Eye (tissue), 1 donor: ENCODE data around the gene TRA2A.
"Not testable (repeated sequence)": the region's sequence is repeated elsewhere in the genome, so short reads cannot be mapped to it uniquely, and the experiment has no call there.

Experiments
- DNase-seq: peaks from one replicate; pipeline ENCODE4 v3.0.0-alpha.2; 2015

The TRA2A gene

DNA sequence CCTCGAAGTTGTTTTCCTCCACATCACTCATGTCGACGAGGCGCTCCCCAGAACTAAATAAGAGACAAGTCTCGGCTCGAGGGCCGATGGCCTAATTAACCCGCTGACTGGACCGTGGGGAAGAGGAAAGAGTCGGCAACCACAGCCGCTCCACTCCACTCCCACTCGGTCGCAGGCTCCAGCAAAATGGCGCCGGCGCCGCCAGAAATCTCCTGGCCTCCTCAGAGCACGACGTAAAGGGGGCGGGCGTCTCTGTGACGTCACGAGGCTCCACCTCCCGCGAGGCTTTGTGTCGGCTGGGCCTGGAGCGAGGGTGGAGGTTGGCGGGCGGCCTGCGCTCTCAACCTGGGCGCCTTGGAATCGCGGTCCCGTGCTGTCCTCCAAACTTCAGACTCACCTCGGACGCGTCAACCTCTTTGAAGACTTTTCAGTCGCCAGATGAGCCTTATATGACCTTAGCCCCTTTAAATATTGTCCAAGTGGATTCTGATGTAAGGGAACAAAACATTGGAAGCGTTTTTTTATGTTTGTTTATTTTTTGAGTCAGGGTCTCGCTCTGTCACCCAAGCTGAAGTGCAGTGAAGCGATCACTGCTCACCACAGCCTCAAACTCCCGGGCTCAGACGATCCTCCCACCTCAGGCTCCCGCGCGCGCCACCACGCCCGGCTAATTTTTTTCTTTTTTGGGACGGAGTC lies at the start of gene TRA2A:
Gene TRA2A, minus strand, starts transcription at position 188 of the 696 bp plus-strand sequence. Its CDS starts 157 bp downstream, at position 31.
- DNase-seq = peak; percentile 99

DNA sequence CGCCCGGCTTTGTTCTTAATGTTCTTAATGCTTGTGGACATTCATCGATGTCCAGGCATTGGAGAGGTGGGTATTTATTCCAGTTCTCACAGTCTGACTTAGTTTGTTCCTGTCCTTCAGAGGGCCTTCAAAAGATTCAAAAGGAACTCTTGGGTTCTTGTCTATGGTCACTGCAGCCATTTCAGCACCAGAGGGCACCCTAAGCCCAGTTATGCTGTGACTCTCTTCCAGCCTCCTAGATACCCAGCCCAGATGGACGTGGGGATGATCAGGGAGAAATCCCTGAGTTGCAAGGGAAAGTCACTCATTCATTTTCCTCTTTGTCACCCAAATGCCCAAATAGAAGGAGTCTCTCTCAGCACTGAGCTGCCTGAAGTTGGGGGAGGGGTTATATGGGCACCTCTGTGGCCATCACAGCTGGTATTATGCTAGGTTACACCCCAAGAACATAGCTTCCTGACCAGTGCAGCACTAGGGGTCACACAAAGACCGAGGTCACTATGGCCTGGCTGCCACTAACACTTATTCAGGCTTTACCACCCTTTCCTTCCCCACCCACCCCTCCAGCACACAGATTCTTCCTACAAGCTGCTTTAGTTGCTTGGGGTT lies 38.9 kb upstream of the TRA2A start:
- peak; percentile 92 for DNase-seq

DNA sequence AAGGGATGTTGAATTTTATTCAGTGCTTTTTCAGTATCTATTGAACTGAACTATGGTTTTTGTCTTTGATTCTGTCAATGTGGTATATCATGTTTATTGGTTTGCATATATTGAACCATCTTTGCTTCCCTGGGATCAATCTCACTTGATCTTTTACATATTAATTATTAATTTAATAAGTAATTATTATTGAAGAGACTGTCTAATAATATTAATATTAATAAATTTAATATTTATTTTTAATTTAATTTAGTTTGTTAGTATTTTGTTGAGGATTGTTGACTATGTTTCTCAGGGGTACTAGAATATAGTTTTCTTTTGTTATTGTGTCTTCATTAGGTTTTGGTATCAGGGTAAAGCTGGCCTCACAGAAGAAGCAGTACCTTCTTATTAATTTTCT lies 26.5 kb upstream of the TRA2A start:
- no peak for DNase-seq

DNA sequence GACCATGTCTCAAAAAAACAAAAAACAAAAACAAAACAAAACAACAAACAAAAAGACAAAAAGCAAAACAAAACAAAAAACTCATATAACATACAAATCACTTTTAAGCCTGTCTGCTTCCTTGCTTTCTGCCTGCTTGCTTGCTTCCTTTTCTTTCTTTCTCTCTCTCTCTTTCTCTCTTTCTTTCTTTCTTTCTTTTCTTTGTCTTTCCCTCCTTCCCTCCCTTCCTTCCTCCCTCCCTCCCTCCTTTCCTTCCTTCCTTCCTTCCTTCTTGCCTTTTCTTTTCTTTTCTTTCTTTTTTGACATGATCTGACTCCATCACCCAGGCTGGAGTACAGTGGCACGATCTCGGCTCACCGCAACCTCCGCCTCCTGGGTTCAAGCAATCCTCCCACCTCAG lies 15.9 kb upstream of the TRA2A start:
- no peak for DNase-seq

DNA sequence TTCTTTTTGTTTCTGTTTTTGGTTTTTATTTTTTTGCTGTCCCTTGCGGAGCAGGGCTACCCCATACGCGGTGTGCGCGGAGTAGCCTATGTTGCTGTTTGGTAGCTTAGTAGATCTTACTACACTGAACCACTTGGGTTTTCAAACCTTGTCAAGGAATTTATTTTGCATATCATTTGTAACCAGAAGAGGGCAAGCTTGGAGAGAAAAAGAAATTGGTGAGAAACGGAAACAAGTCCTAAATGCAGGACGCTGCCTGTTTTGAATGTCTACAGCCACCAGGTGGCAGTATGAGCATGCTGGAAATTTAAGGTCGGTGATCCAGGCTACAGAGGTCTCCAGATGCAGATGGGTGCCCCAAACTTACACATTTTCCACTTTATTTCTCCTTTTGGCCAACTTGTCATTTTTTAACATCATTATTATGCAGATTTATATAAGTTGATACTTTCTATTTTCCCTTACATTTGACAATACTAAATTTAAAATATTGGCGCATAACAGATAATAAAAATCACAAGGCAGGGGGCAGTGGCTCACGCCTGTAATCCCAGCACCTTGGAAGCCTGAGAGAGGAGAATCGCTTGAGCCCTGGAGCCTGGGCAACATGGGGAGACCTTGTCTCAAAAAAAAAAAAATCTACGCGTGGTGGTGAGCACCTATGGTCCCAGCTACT lies 15.3 kb upstream of the TRA2A start:
- peak; percentile 95 for DNase-seq

DNA sequence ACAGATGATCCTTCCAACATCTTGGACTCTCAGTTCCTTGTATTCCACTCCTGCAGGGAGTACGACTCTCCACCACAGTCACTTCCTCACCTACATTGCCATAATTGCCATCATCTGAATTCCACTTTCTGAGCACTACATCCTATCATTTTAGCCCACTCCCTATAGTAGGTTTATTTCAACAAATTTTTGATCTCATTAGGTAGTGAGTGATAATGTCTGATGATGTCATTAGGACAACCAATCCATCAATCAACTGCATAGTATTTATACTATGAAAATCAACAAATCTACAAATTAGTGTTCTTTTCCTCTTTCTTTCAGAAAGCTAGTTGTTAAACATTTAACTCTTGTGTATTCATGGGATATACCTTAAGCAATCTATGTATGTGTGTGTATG lies 13.7 kb upstream of the TRA2A start:
- no peak for DNase-seq

DNA sequence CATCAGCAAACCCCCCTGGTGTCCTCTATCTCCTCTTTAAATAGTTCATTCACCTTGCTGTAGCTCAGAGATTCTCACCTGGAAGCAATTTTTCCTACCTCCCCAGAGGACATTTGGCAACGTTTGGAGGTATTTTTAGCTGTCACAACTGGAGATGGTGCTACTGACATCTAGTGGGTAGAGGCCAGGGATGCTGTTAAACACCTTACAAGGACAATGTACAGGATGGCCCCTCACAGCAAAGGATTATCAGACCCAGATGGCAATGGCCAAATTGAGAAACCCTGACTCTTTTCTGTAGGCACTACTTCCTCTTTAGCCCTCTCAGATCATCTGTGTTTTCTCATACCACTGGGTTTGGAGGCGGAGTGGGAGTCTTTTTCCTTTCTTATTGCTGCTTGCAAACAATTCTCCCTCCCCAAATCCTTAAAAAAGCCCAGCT lies 13.2 kb upstream of the TRA2A start:
- DNase-seq = peak; percentile 33

DNA sequence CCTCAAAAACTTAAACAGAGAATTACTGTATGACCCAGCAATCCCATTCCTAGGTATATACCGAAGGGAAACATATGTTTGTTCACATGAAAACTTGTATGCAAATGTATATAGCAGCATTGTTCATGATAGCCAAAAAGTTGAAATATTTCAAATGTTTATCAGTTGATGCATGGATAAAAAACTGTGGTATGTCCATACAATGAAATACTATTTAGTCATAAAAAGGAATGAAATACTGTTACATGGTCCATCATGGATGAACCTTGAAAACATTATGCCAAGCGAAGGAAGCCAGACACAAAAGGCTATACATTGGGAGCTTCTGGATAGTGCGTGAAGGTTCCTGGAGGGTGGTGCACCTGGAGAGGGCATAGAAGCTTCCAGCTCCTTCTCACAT lies 11.0 kb upstream of the TRA2A start:
- DNase-seq = no peak

DNA sequence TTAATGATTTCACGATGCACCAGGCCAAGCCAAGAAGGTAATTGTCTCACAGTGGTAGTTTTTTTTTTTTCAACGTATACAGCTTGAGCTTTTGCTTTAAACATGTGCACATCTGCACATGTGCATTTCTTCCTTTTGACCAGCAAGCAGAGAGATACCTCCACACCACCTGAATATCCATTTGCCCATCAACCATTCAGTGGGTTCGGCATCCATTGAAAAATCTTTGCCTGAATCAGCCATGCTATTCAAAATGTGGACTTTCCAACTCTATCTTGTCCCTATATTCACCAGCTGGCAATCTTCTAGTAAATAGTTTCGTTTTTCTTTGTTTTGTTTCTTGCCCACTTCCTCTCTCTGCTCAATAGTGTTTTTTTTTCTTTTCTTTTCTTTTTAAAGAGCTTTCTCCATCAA lies 7.7 kb upstream of the TRA2A start:
- no peak for DNase-seq

DNA sequence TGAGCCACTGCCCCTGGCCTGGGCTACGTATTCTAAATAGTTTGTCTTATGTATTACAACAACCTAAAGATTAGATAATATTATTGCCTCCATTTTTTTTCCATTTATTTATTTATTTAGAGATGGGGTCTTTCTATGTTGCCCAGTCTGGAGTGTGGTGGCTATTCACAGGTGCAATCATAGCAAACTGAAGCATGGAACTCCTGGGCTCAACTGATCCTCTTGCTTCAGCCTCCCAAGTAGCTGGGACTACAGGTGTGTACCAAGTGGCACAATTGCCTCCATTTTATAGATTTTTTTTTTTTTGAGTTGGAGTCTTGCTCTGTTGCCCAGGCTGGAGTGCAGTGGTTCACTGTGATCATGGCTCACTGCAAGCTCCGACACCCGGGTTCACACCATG lies 6.5 kb upstream of the TRA2A start:
- DNase-seq = no peak

DNA sequence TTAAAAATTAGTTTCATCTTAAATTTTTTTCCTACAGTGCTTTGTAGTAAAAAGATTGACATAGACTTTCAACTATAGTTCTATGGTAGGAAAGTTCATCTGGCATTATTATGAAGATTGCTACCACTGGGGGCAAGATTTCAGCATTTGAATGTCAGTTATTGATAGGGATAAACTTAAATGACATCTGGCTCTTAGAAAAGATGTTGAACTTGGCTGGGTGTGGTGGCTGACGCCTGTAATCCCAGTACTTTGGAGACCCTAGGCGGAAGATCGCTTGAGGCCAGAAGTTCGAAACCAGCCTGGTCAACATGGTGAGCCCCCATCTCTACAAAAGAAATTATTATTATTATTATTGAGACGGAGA lies 1.4 kb upstream of the TRA2A start:
- DNase-seq = no peak

DNA sequence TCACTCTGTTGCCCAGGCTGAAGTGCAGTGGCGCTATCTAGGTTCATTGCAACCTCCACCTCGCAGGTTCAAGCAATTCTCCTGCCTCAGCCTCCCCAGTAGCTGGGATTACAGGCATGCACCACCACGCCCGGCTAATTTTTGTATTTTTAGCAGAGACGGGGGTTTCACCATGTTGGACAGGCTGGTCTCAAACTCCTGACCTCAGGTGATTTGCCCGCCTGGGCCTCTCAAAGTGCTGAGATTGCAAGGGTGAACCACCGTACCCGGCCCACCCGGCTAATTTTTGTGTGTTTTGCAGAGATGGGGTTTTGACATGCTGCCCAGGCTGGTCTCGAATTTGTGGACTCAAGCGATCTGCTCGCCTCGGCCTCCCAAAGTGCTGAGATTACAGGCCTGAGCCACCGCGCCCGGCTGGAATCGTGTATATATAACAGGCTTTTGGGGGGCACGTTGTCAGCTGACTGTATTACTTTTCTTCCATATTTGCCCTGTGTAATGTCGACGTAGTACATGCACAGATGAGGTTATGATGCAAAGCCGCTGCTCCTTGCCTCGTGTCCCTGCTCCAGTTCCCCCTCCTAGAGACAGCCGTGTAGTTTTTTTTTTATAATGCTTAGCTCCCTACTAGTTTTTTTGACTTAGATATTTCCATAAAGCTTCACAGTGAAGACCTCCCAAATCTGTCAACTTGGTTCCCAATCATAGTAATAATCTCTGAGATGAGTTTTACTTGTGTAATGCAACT lies 883 bp upstream of the TRA2A start:
- no peak for DNase-seq

DNA sequence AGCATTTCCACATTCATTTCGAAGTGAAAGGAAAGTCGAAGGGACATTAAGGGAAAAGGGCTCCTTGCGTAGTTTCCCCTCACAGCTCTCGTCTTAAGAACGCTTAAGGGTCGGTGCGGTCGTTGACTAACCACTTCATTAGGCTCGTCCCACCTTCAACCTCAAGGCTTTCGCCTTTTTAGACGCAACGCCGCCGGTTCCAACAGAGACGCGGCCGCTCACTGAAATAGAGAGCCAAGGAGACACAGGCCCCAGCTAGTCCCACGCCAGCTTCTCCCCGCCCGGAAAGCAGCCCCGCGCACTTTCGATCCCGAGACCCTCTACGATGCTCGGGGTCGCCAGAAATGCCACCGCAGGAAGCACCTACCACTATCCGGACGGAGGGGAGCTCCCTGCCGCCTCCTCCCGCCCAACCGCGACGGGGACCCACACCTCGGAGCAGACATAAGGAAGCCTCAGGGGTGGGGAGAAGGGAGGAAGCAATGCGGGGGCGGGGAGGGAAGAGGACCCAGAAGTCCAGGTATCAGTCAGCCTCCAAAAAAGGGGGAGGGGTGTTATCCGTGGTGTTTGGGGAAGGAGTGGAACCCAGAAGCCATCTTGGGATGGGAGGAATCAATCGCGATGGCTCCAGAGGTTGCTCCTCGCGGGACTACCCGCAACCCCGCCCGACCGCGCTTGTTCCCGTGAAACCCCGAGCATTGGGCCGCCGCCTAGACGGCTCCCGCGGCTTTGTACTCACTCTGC lies 559 bp downstream of the TRA2A start:
- peak; percentile 77 for DNase-seq

DNA sequence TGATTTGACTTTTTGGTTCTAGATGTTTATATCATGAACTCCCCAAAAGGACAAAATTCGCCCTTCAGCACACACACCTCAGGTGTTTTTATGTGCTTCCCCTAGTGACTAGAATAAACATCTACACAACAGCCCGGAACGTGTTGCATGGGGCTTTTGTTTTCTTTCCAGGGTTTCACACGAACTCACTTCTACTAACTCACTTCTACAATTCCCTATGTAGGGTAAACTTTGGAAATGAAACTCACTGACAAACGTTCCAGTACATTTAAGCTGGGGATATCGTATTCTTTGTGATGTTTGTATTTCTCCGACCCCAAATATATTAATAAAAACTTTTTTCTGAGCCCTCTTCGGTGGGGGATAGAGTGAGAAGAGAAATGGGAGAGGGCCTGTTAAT lies 1.4 kb downstream of the TRA2A start:
- peak; percentile 63 for DNase-seq

DNA sequence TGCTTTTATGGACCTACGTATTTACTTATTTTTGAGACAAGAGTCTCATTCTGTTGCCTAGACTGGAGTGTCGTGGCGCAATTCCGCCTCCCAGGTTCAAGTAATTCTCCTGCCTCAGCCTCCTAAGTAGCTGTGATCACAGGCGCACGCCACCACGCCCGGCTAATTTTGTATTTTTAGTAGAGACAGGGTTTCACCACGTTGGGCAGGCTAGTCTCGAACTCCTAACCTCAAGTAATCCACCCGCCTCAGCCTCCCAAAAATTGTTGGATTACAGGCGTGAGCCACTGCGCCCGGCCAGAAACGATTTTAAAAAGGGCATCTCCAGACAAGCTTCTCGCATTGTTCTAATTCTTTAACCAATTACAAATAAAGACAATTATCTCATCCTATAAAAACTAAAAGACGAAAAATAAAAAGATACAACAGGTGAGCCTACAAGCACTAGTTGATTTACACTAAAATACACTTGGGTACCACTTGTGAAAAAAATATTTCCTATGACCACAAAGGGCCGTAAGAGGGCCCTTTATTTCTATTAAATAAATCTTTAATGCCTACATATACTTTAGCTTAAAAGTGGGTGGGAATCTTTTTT lies 2.4 kb downstream of the TRA2A start:
- no peak for DNase-seq

DNA sequence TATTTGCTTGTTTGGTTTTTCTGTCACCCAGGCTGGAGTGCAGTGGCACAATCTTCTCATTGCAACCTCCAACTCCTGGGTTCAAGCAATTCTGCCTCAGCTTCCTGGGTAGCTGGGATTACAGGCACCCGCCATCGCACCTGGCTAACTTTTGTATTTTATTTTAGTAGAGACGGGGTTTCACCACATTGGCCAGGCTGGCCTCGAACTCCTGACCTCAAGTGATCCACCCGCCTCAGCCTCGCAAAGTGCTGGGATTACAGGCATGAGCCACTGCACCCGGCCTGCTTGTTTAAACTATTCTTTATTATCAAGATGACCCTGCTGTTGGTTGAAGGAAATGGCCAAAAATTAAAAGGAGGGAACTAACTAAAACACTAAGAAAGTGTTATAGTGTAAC lies 6.2 kb downstream of the TRA2A start:
- DNase-seq = not testable (repeated sequence)

DNA sequence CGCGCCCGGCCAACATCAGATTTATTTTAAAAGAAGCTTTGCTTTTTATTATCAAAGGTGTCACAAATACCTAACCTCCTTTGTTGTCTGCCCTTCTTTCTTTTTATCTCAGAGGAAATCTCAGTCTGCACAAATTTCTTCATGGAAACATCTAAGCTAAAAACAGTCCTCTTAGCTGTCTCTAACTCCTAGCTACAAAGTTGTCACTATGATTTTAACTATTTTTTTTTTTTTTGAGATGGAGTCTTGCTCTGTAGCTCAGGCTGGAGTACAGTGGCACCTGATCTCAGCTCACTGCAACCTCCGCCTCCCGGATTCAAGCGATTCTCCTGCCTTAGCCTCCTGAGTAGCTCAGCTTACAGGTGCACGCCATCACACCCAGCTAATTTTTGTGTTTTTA lies 7.3 kb downstream of the TRA2A start:
- DNase-seq = no peak

DNA sequence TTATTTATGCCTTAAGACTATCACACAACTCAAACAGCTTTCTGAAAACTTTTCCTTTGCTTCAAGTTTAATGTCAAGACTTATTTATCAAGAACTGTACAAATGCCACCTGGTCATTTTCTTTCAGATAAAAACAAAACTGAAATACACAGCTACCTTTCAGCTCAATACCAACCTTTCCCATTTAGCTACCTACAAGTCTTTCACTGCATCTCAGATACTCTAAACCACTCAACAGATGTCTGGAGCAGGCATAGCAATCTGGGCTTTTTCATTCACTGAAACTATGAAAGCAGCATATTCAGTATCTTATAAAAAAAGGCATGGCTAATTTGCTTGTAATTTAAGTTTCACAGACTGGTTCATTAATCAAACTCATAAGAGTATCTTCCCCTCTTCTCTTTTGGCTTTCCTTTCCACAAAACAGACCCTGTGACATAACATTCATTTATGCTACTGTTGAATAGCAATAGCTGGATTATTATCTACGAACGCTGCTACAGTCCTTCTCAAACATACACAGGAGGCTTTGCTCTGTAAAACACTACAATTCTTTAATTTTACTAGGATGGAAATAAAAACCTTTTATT lies 8.2 kb downstream of the TRA2A start:
- no peak for DNase-seq

DNA sequence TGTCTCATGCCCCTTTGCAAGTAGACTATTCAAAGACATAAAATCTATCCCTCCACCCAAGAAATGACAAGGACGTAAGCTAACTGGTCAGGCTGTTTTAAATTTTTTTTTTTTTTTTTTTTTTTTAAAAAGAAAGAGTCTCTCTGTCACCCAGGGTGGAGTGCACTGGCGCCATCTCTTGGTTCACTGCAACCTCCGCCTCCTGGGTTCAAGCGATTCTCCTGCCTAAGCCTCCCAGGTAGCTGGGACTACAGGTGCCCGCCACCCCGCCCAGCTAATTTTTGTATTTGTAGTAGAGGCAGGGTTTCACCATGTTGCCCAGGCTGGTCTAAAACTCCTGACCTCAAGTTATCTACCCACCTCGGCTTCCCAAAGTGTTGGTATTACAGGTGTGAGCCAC lies 11.2 kb downstream of the TRA2A start:
- DNase-seq = no peak

DNA sequence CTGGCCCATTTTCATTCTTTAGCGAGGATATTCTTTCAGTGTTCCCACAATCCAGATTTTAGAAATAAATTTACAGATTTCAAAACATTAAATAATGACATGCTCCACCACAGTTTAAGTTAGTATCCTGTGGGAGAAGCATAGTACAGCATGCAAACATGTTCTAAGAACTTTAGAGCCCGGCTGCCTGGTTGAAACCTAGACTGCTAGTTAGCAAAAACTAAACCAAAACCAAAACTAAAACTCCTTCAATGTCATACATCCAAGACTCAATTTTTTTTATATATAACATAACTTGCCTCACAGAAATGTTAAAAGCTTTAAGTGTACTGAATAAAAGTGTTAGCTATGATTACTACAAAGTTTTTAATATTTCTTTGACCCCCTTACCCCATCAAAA lies 17.0 kb downstream of the TRA2A start:
- DNase-seq = no peak

DNA sequence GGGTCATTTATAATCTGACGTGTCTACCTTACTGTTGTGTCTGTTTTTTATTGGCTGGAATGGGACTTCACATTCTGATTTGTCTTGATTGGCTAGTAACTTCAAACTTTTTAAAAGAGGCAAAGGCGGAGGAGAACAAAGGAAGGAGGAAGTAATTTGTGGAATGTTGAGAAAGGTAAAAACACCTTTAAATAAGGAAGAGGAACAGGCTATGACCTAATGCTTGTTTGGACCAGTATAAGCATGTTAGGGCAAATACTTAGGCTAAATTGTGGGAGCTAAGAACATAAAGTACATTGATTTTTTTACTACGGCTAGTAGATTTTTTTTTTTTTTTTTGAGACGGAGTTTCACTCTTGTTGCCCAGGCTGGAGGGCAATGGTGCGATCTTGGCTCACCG lies 18.0 kb downstream of the TRA2A start:
- not testable (repeated sequence) for DNase-seq

DNA sequence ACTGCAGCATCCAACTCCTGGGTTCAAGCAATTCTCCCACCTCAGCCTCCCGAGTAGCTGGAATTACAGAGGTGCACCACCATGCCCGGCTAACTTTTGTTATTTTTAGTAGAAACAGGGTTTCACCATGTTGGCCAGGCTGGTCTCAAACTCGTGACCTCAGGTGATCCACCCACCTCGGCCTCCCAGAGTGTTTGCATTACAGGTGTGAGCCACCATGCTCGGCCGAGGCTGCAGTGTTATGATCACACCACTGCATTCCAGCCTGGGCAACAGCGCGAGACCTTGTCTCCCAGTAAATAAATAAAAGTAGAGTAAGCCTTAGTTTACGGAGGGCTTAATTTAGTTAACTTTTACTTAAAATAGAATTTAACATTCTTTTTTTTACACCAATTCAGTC lies 37.8 kb downstream of the TRA2A start:
- DNase-seq = no peak
